ENCODE data around the gene CFAP45. TPM values are rescaled to one million over a fixed set of nuclear protein-coding genes. Genes with fewer than 3 reads are reported as not detected.
A peak's percentile ranks its signal among the peaks of the same experiment; 100 is the strongest.

CFAP45 gene
- total RNA-seq, 1 donor from 2014 or later, result 0.74 TPM

GRCh38 chr1:159927849-159928431 lies 28.0 kb upstream of the CFAP45 start:
- Mint-ChIP-seq H3K36me3 (ENCODE audit: insufficient read depth) (peaks cover 19% of the 10 kb centered on the region), H3K4me3 (ENCODE audit: low read depth) (no peak overlapping the region), H3K27ac (no peak overlapping the region), H3K9me3 (ENCODE audit: low read depth) (no peaks in the 10 kb centered on the region), H3K4me1 (ENCODE audit: low read depth) (peaks cover 21% of the 10 kb centered on the region), H3K27me3 (no peaks in the 10 kb centered on the region)
- no peak for TF ChIP-seq CTCF (IDR thresholded peaks at IDR 0.05; ENCODE audit: unreplicated experiment)
- no peak for DNase-seq (ENCODE audit: low spot score, unreplicated experiment)

GRCh38 chr1:159927211-159927848 lies 27.4 kb upstream of the CFAP45 start:
- DNase-seq (ENCODE audit: low spot score, unreplicated experiment), result no peak
- H3K9me3 Mint-ChIP-seq (ENCODE audit: low read depth), result no peaks in the 10 kb centered on the region
- no peak overlapping the region for H3K4me3 Mint-ChIP-seq (ENCODE audit: low read depth)
- H3K27me3 Mint-ChIP-seq, result no peaks in the 10 kb centered on the region
- H3K27ac Mint-ChIP-seq, result no peak overlapping the region
- TF ChIP-seq CTCF (IDR thresholded peaks at IDR 0.05; ENCODE audit: unreplicated experiment), result no peak
- peaks cover 17% of the 10 kb centered on the region for H3K36me3 Mint-ChIP-seq (ENCODE audit: insufficient read depth)
- peaks cover 26% of the 10 kb centered on the region for H3K4me1 Mint-ChIP-seq (ENCODE audit: low read depth)

GRCh38 chr1:159925719-159926078 lies 25.7 kb upstream of the CFAP45 start:
- H3K4me3 Mint-ChIP-seq (ENCODE audit: low read depth), result peak overlapping the region; percentile 94
- no peak for TF ChIP-seq CTCF (IDR thresholded peaks at IDR 0.05; ENCODE audit: unreplicated experiment)
- H3K27ac Mint-ChIP-seq, result peak overlapping the region; percentile 97
- peaks cover 15% of the 10 kb centered on the region for H3K36me3 Mint-ChIP-seq (ENCODE audit: insufficient read depth)
- no peak for DNase-seq (ENCODE audit: low spot score, unreplicated experiment)
- H3K27me3 Mint-ChIP-seq, result no peaks in the 10 kb centered on the region
- H3K4me1 Mint-ChIP-seq (ENCODE audit: low read depth), result peaks cover 37% of the 10 kb centered on the region
- H3K9me3 Mint-ChIP-seq (ENCODE audit: low read depth), result no peaks in the 10 kb centered on the region

GRCh38 chr1:159924791-159925718 lies 25.1 kb upstream of the CFAP45 start, which contains the start of gene TAGLN2:
TAGLN2 (minus strand) TSS chr1:159925507; CDS start chr1:159920509, 4,998 bp downstream.
- peak; percentile 60 for DNase-seq (ENCODE audit: low spot score, unreplicated experiment)
- no peaks in the 10 kb centered on the region for H3K27me3 Mint-ChIP-seq
- TF ChIP-seq CTCF (IDR thresholded peaks at IDR 0.05; ENCODE audit: unreplicated experiment), result no peak
- H3K36me3 Mint-ChIP-seq (ENCODE audit: insufficient read depth), result peaks cover 14% of the 10 kb centered on the region
- no peaks in the 10 kb centered on the region for H3K9me3 Mint-ChIP-seq (ENCODE audit: low read depth)
- peaks cover 38% of the 10 kb centered on the region for H3K4me1 Mint-ChIP-seq (ENCODE audit: low read depth)
- H3K27ac Mint-ChIP-seq, result peak within 1 kb of the TSS; percentile 97
- peak within 1 kb of the TSS; percentile 94 for H3K4me3 Mint-ChIP-seq (ENCODE audit: low read depth)
